ENCODE measurements around the gene CORIN.

The CORIN gene

GRCh38 chr4:47650584-47651130 is 187.2 kb downstream of the CORIN start:
- TF ChIP-seq, protein P1, sequence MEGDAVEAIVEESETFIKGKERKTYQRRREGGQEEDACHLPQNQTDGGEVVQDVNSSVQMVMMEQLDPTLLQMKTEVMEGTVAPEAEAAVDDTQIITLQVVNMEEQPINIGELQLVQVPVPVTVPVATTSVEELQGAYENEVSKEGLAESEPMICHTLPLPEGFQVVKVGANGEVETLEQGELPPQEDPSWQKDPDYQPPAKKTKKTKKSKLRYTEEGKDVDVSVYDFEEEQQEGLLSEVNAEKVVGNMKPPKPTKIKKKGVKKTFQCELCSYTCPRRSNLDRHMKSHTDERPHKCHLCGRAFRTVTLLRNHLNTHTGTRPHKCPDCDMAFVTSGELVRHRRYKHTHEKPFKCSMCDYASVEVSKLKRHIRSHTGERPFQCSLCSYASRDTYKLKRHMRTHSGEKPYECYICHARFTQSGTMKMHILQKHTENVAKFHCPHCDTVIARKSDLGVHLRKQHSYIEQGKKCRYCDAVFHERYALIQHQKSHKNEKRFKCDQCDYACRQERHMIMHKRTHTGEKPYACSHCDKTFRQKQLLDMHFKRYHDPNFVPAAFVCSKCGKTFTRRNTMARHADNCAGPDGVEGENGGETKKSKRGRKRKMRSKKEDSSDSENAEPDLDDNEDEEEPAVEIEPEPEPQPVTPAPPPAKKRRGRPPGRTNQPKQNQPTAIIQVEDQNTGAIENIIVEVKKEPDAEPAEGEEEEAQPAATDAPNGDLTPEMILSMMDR (conservative IDR thresholded peaks at IDR 0.05; ENCODE audit: control insufficient read depth, insufficient read depth, low read depth, low read length), result no peak
- no peak for DNase-seq (ENCODE audit: low read depth)

DNA sequence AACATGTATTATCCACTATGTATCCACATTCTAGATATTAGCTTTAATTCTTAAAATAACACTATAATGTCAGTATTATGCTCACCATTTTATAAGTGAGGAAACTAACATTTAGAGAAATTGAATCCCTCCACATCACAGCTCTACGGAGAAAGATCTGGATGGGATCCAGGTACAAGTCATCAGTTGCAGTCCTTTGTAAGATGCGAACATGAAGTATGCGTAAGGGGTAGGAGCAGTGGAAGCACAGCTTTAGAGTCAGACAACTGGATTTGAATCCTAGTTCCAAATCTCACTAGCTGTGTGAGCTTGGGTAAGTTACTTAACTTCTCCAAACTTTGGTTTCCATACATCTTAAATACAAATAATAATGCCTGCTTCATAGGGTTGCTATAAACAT is 190.3 kb downstream of the CORIN start:
- DNase-seq (ENCODE audit: low read depth), result peak; percentile 24
- no peak overlapping the region for H3K4me3 ChIP-seq (ENCODE audit: control insufficient read depth, low read depth, low read length)
- TF ChIP-seq, protein P1 (conservative IDR thresholded peaks at IDR 0.05; ENCODE audit: control insufficient read depth, insufficient read depth, low read depth, low read length), result no peak

More at GRCh38 chr4:47650584-47651130, 187.2 kb downstream of the CORIN start:
- no peak overlapping the region for H3K4me3 ChIP-seq (ENCODE audit: control insufficient read depth, low read depth, low read length)

DNA sequence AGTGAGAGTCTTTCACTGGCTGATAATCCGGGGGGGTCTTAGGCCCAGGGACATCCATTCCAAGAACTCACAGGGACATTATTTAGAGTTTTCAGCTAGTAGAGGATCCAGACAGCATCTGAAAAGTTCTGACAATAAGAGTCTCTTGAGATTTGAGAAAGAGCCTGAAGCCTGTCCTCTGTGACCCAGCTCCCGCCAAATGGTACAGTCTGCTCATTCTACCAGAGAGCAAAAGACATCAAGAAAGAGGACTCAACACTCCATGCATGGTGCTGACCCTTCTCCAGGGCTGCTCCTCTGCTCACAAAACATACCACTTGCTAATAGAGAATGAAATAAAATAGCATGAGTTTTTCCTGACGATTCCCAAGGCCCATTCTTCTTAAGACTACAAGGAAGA is 190.8 kb downstream of the CORIN start:
- H3K4me3 ChIP-seq (ENCODE audit: control insufficient read depth, low read depth, low read length), result no peak overlapping the region
- DNase-seq (ENCODE audit: low read depth), result no peak
- TF ChIP-seq, protein P1 (conservative IDR thresholded peaks at IDR 0.05; ENCODE audit: control insufficient read depth, insufficient read depth, low read depth, low read length), result no peak

DNA sequence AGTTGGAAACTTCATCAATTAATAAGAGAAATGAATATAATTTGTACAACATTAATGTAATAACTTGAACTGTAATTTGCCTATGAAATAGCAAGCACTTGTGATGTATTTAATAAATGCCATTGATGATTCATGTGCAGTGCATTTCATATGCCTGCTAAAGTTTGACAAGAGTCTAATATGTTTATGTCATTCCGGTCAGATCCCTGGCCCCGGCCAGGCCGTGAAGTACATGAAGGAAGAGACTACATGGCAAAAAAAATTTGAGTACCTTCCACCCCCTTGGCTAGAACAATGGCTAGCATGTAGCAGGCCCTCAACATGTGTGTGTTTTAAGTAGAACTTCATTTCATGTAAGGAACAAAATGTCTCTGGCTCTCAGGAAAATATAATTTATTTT is 191.5 kb downstream of the CORIN start:
- H3K4me3 ChIP-seq (ENCODE audit: control insufficient read depth, low read depth, low read length), result no peak overlapping the region
- no peak for DNase-seq (ENCODE audit: low read depth)
- TF ChIP-seq, protein P1 (conservative IDR thresholded peaks at IDR 0.05; ENCODE audit: control insufficient read depth, insufficient read depth, low read depth, low read length), result no peak

DNA sequence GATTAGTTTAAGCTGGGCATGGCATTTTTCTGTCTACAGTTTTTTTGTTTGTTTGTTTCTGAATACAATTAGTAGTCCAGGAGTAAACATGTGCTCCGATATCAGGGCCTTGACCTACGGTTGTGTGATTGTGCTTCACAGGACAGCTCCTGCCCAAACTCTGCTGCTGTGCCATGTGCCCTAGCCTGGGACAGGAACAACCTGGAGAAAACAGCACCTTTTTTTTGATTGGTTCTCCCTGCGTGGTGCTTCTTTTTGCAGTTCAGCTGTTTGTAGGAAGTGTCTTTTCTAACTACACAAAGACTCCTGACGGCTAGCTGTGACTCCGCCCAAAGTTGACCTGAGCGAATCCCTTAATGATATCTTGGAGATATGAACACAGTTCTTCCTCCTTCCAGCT is 194.0 kb downstream of the CORIN start:
- DNase-seq (ENCODE audit: low read depth), result no peak
- TF ChIP-seq, protein P1 (conservative IDR thresholded peaks at IDR 0.05; ENCODE audit: control insufficient read depth, insufficient read depth, low read depth, low read length), result no peak
- H3K4me3 ChIP-seq (ENCODE audit: control insufficient read depth, low read depth, low read length), result no peak overlapping the region

- TF ChIP-seq, protein P1 (conservative IDR thresholded peaks at IDR 0.05; ENCODE audit: control insufficient read depth, insufficient read depth, low read depth, low read length), result no peak
- no peak overlapping the region for H3K4me3 ChIP-seq (ENCODE audit: control insufficient read depth, low read depth, low read length)
- DNase-seq (ENCODE audit: low read depth), result peak; percentile 72
These were observed 194.7 kb downstream of the CORIN start for GRCh38 chr4:47642985-47643760.
